DMS153 (cell line): ENCODE results near the gene PNPLA2.

Source experiments
- DNase-seq: peaks from one replicate; lab custom pipeline; 2025; lab: John Stamatoyannopoulos, UW

The PNPLA2 gene

DNA sequence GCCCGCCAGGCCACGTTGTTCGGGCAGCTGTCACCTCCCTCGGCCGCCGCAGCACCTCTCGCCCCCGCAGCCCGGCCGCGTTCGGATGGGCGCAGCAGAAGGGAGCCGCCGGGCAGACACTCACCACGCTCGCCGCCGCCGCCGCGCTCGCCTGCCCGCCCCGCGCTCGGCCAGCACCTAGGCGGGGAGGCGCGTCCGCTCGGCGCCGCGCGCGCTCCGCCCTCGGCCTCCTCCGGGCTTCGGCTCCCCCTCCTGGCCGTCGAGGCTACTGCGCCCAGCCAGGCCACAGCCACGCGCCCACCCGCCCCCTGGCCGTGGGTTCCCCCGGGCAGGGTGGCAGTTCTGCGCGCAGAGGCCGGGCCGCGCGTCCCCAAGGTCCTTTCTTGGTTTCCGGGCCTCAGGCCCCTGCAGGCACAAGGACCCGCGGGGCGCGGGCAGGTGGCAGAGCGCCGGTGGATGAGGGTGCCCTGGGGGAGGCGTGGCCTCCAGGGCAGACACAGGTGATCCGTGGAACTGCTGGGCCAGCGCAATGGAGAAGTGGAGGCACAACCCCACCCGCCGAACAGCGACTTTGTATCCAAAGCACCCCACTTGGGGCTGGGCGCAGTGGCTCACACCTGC, 20.5 kb upstream of the PNPLA2 start, which contains the start of gene SLC25A22:
SLC25A22 (minus strand) TSS at position 189 of the 621 bp plus-strand sequence. CDS start 3,275 bp downstream, outside the sequence.
- peak; percentile 47 for DNase-seq

DNA sequence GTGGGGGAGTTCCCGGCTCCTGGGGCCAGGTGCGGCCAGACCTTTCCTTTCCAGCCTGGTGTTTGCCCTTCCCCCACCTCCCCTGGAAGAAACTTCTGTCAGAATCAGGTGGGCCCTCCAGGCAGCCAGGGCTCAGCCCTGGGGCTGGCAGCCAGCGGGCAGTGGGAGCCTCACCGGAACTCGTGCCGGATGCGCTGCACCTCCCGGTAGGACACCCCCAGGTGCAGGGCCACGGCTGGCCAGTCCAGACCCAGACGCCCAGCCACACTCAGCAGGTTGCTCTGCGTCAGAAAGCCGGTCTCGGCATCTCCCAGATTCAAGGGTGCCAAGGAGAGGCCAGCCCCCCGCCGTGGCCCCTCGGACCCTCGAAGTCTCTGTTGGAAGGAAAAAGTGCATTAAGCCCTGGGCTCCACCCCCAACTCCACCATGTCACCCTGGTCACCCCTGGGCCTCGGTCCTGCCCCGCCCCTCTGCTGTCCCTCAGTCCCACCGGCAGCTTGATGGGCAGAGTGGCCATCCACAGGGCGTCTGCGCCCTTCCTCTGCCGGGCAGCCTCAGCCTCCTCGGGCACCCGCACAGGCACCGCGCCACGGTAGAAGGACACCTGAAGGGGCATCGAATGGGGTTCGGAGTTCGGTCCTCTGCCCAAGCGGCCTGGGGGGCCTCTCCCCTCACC, 18.9 kb upstream of the PNPLA2 start:
- no peak for DNase-seq

DNA sequence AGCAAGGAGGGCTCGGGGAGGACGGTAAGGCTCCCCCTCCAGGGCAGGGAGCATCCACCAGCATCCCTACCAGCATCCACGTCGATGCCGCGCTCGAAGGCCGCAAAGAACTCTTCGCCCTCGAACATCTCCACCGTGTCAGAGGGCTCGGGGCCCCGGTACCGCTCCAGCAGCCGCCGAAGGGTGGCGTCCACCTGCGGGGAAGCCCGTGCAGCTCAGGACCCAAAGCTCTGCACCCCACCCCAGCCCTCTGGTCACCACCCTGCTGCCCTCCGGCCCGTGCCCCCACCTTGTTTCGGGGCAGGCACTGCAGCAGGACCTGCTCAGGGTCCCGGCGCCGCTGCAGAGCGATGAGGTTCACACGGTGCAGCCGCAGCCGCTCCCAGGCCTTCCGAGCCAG, 18.2 kb upstream of the PNPLA2 start:
- no peak for DNase-seq

DNA sequence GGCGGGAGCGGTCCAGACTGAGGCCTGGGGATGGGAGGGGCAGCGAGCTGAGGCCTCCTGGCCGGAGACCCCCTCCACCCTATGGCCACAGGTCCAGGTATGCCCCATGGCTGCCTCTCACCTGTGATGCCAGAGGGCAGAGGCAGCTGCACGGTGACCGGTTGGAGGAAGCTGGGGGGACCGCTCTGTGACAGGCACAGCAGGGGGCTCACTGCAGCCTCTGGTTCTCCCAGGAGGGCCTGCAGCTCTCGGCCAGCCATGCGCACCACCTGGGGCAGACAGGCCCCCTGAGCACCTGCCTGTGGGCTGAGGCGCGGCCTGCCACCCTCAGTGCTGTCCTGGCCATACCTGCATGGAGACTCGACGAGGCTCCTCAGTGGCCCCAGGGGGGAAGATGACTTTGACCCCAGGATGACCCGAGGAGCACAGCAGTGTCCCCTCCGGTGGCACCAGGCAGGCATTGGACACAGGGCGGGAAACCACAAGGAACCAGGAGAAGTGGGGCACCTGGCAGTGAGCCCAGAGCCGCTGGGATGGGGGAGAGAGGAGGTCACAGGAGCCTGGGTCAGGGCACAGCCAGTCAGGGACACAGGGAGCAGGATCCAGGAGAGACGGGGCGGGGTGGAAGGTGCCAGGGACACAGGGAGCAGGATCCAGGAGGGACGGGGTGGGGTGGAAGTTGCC, 17.5 kb upstream of the PNPLA2 start:
- no peak for DNase-seq

DNA sequence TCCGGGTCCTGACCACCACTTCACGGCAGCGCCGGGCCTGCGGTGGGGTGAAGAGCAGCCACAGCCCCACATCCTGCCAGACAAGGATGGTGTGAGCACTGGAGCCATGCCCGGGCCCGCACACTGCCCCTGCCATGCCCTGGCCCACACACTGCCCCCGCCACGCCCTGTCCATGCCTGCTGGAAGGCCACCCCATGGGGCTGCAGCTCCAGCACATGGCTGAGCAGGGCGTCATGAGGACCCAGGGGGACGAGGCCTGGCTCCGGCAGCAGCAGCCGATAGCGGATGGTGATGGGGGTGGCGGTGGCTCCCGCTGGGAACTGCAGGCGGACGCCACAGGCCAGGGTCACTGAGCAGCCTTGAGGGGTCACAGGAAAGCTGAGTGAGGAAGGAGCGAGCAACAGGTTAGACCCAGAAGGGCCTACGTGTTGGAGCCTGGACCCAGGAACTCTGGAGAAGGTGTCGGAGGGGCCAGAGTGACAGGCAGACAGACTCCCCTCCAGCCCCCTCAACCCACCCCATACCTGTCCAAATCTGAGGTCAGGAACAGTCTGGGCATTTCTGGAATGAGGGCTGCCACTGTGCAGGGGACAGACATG, 16.6 kb upstream of the PNPLA2 start:
- DNase-seq: no peak

GRCh38 chr11:802693-803466, 15.8 kb upstream of the PNPLA2 start:
- DNase-seq: no peak

GRCh38 chr11:803467-803742, 15.3 kb upstream of the PNPLA2 start:
- no peak for DNase-seq

- DNase-seq: peak; percentile 21
These were observed 14.7 kb upstream of the PNPLA2 start for GRCh38 chr11:803770-804598.

- no peak for DNase-seq
These were observed 14.1 kb upstream of the PNPLA2 start for GRCh38 chr11:804599-804964.

GRCh38 chr11:808427-809286, 10.1 kb upstream of the PNPLA2 start:
- no peak for DNase-seq

GRCh38 chr11:809287-810039, 9.3 kb upstream of the PNPLA2 start, which contains the start of gene RPLP2:
TSS of gene RPLP2 (plus strand) at chr11:809967. CDS start at chr11:810235, 268 bp downstream.
- DNase-seq: peak; percentile 94

- no peak for DNase-seq
These were observed 8.6 kb upstream of the PNPLA2 start for GRCh38 chr11:810040-810567.

DNA sequence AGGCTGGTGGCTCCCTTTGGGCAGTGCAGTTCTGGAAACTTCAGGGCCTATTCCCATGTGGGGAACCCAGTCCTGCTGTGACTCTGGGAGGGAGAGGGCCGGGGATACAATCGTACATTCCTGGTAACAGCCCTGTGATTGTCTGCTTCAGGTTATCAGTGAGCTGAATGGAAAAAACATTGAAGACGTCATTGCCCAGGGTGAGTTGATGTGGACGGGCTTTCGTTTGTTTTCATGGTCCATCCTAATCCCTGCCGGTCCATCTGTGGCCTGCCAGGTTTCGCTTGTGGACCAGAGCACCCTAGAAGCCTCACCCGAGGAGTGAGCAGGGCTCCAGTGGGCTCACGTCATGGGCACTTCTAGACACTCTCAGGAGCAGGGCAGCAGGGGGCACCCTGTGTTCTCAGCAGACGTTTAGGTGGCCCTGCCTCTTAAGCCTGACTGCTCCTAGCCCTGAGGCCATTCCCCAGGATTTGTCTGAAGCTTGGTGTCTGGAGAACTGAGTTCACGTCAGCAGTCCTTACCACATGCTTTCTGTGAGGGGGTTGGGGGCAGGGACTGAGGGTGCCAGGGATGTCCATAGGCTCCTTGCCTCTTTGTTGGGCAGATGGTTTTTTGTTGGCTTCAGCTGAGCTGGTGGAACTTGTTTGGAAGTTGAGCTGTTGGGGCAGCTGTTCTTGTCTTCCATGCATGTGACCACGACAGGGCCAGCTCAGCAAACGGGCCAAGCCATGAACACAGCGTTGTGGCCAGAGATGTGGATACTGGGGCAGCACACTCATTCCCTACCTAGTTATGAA, 7.1 kb upstream of the PNPLA2 start:
- no peak for DNase-seq

DNA sequence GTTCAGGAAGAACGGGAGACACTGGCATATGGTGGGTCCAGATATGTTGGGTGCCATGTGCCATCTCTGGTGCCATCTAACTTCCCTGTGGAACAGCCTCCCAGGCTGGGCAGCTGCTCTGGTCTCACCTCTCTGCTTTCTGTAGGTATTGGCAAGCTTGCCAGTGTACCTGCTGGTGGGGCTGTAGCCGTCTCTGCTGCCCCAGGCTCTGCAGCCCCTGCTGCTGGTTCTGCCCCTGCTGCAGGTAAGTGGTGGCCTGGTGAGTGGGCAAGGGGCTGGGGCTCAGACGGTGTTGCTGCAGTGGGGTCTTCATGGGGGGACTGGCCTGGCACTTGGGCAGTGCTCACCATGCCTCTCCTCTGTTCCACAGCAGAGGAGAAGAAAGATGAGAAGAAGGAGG, 6.3 kb upstream of the PNPLA2 start:
- no peak for DNase-seq

DNA sequence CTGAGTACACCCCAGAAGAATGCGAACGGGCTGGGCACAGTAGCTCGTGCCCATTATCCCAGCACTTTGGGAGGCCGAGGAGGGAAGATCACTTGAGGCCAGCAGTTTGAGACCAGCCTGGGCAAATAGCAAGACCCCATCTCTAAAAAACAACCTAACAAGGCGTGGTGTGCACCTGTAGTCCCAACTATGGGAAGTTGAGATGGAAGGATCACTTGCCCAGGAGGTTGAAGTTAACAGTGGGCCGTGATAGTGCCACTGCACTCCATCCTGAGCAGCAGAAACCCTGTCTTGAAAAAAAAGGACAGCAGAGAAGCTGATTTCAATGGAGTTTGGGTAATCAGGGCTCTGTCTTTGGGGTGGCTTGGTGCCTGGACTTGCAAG, 5.7 kb upstream of the PNPLA2 start:
- no peak for DNase-seq

DNA sequence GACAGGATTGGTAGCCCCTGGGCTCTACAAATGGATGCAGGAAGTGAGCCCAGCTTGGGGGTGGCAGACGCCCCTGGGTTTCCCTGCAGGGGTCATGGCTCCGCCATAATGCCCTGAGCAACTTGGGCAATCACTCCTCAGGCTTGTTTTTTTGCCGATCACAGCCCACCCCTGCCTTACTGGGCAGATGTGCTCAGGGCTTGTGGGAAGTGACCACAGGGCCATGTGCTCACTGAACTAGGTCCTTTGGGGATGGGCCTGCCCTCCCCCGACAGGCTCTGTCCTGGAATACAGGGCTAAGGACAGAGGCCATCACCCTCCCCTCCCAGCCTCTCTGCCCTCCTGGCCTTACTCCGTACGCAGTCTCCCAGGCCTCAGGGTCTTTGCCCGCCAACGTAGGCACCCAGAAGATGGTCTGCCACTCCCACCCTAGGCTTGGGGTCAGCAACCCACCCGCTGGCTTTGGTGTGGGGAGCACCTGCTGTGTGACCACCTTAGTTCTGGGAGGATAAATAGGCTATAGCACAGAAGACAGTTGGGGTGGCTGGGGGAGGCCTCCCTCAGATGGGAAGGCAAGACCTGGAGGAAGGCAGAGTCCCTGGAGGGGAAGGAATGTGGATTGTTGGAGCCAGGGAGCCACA, 5.1 kb upstream of the PNPLA2 start:
- no peak for DNase-seq

DNA sequence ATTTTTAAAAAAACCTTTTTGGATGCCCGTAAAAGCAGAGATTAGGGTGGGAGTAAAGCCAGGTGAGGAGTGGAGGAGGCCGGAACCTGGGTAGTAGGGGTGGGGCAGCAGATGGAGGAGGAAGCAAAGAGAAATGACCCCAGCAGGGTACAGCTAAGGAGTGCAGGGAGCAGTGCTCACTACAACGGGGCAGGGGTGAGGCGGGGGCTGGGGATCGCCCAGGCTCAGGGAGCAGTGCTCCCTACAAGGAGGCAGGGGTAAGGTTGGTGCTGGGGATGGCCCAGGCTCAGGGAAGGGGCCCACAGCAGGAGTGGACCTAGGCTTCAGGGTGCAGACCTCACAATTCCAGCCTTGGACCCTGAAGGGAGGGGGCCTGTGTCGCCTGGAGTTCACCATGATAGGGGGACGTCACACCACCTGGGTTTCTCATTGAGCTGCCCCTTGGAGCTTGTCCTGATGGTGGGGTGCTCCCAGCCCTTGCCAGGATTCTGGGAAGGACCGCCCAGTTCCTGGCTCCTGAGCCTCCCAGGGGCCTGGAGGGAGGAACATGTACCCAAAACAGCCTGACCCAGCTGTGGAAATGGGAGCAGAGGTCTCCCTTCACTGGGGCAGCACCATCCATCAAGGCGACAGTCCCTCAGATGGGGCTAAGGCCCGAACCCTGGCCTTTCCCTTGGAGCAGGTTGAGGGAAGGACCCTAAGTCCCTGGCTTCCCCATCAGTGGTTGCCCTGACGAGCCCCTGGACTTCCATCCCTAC, 2.9 kb upstream of the PNPLA2 start:
- no peak for DNase-seq
